ENCODE data around the gene ITIH5.

The ITIH5 gene

DNA sequence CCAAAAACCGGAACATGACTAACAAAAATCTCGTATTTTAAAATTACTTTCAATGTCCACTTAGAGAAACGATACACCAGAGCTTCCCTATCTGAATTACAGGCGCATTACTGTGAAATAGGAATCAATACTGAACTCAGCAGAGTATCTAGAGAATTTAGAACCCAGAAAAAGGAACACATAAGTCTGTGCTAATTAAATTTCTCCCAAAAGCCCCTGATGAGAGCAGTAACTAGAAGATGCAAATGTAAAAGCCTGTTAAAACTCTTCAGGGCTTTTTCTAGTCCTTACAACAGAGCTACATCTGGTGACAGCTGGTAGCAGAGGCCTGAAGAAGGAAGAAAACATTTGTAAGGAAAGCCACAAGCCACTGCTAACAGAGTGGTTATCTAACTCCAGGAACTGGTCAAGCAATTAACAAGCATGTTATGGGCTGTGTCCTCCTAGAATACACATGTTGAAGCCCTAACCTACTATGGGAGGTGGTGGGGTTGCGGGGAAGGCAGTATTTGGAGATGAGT, 24.2 kb downstream of the ITIH5 start:
- Histone ChIP-seq H3K4me1 (ENCODE audit: low read length) (no peaks in the 10 kb centered on the region), H3K36me3 (replicated peaks; ENCODE audit: insufficient read depth, low read length) (no peaks in the 10 kb centered on the region), H3K9me2 (replicated peaks; ENCODE audit: insufficient read depth, low read length) (no peaks in the 10 kb centered on the region), H3F3A (ENCODE audit: insufficient read depth, low read length) (no peaks in the 10 kb centered on the region), H3K4me2 (ENCODE audit: low read depth, low read length) (no peak overlapping the region), H3K9ac (ENCODE audit: low read length) (no peak overlapping the region), H3K4me3 (ENCODE audit: low read length) (no peak overlapping the region), H4K20me1 (ENCODE audit: insufficient read depth, low read length) (no peaks in the 10 kb centered on the region), H2AFZ (ENCODE audit: low read length) (no peak overlapping the region), H3K27ac (ENCODE audit: low read length) (no peak overlapping the region), H3K27me3 (replicated peaks; ENCODE audit: insufficient read depth, low read length) (no peaks in the 10 kb centered on the region), H3K79me2 (ENCODE audit: low read length) (no peaks in the 10 kb centered on the region), H3K9me3 (replicated peaks; ENCODE audit: insufficient read depth, low read length) (no peaks in the 10 kb centered on the region)
- no peak for TF ChIP-seq EZH2 (optimal IDR thresholded peaks at IDR 0.05; ENCODE audit: low read depth, low read length)
- no peak for TF ChIP-seq EZH2phosphoT487 (IDR thresholded peaks at IDR 0.05; ENCODE audit: low read length)
- TF ChIP-seq, protein P1, sequence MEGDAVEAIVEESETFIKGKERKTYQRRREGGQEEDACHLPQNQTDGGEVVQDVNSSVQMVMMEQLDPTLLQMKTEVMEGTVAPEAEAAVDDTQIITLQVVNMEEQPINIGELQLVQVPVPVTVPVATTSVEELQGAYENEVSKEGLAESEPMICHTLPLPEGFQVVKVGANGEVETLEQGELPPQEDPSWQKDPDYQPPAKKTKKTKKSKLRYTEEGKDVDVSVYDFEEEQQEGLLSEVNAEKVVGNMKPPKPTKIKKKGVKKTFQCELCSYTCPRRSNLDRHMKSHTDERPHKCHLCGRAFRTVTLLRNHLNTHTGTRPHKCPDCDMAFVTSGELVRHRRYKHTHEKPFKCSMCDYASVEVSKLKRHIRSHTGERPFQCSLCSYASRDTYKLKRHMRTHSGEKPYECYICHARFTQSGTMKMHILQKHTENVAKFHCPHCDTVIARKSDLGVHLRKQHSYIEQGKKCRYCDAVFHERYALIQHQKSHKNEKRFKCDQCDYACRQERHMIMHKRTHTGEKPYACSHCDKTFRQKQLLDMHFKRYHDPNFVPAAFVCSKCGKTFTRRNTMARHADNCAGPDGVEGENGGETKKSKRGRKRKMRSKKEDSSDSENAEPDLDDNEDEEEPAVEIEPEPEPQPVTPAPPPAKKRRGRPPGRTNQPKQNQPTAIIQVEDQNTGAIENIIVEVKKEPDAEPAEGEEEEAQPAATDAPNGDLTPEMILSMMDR (IDR thresholded peaks at IDR 0.05; ENCODE audit: low read length), result no peak
- DNase-seq, result no peak

DNA sequence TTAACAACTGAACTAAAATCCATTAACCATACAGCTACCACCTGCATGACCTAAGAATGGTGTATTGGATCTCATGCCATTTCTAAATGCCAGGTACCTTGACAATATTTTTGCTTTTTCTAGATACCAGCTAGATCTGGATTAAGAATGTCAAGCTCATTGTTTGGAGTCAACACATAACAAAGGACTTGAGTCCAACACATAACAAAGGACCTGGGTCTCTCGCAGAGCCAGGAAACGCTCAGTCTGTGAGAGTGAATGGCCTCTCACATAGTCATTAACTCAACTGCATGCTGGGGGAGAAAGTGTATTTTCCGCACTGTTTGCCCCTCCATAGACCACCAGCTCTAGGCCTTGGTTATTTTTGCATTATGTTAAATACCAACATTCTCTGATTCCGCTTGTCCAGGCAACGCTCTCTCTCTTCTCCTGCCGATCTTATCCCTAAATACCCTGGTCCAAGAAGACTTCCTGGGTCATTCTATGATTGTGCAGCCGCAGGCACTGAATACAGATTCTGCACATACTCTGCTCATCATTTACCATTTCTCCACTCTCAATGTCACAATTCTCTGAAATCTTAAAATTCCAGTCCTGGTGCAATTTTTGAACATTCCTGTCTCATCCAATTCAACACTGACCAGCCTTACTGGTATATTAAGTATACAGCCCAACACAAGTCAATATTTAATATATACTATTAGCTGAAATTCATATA, 31.2 kb downstream of the ITIH5 start:
- no peaks in the 10 kb centered on the region for H4K20me1 ChIP-seq (ENCODE audit: insufficient read depth, low read length)
- no peak overlapping the region for H3K4me3 ChIP-seq (ENCODE audit: low read length)
- TF ChIP-seq EZH2phosphoT487 (IDR thresholded peaks at IDR 0.05; ENCODE audit: low read length) (no peak), EZH2 (optimal IDR thresholded peaks at IDR 0.05; ENCODE audit: low read depth, low read length) (no peak)
- TF ChIP-seq, protein P1 (IDR thresholded peaks at IDR 0.05; ENCODE audit: low read length), result no peak
- no peaks in the 10 kb centered on the region for H3F3A ChIP-seq (ENCODE audit: insufficient read depth, low read length)
- H3K9me3 ChIP-seq (replicated peaks; ENCODE audit: insufficient read depth, low read length), result no peaks in the 10 kb centered on the region
- no peaks in the 10 kb centered on the region for H3K27me3 ChIP-seq (replicated peaks; ENCODE audit: insufficient read depth, low read length)
- H3K4me1 ChIP-seq (ENCODE audit: low read length), result no peaks in the 10 kb centered on the region
- H3K4me2 ChIP-seq (ENCODE audit: low read depth, low read length), result no peak overlapping the region
- no peaks in the 10 kb centered on the region for H3K9me2 ChIP-seq (replicated peaks; ENCODE audit: insufficient read depth, low read length)
- no peaks in the 10 kb centered on the region for H3K36me3 ChIP-seq (replicated peaks; ENCODE audit: insufficient read depth, low read length)
- H3K27ac ChIP-seq (ENCODE audit: low read length), result no peak overlapping the region
- DNase-seq, result no peak
- no peak overlapping the region for H2AFZ ChIP-seq (ENCODE audit: low read length)
- no peak overlapping the region for H3K9ac ChIP-seq (ENCODE audit: low read length)
- H3K79me2 ChIP-seq (ENCODE audit: low read length), result no peaks in the 10 kb centered on the region

DNA sequence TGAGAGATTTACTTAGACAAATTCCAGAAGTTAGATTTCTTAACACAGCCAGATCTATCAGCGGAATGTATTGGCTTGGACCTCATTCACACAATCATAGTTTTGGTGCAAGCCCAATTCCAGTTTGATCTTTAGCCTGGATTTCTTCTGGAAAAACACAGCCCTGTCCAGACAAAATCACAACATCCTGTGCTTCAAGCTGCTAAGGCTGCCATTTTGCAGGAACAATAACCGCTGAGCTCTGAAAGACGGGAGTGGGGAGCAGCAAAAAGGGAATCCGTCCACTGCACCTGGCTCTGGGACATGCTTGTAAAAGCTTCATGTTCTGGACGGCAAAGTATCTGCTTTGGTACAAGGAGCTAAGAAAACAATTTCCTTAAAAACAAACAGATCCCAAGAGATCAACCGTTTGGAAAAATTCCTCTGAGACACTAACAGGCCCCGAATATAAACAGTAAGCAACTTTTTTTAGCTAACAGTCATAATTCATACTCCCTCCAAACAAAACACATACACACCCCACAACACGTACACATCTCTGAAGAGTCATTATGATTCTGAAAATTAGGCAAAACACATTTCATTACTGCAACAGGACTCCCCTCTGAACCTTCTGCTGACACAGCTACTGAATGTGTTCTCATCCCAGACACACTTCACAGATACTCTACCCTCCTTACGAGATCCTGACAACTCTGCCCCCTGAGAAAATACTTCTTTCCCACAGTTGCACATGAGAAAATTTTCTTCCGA, 32.4 kb downstream of the ITIH5 start:
- H3K9ac ChIP-seq (ENCODE audit: low read length), result no peak overlapping the region
- no peaks in the 10 kb centered on the region for H4K20me1 ChIP-seq (ENCODE audit: insufficient read depth, low read length)
- H3K36me3 ChIP-seq (replicated peaks; ENCODE audit: insufficient read depth, low read length), result no peaks in the 10 kb centered on the region
- DNase-seq, result no peak
- H3K79me2 ChIP-seq (ENCODE audit: low read length), result no peaks in the 10 kb centered on the region
- no peak overlapping the region for H3K27ac ChIP-seq (ENCODE audit: low read length)
- H3K9me2 ChIP-seq (replicated peaks; ENCODE audit: insufficient read depth, low read length), result no peaks in the 10 kb centered on the region
- no peaks in the 10 kb centered on the region for H3K27me3 ChIP-seq (replicated peaks; ENCODE audit: insufficient read depth, low read length)
- TF ChIP-seq EZH2phosphoT487 (IDR thresholded peaks at IDR 0.05; ENCODE audit: low read length), result no peak
- TF ChIP-seq, protein P1 (IDR thresholded peaks at IDR 0.05; ENCODE audit: low read length), result no peak
- TF ChIP-seq EZH2 (optimal IDR thresholded peaks at IDR 0.05; ENCODE audit: low read depth, low read length), result no peak
- no peak overlapping the region for H2AFZ ChIP-seq (ENCODE audit: low read length)
- no peaks in the 10 kb centered on the region for H3K4me1 ChIP-seq (ENCODE audit: low read length)
- no peak overlapping the region for H3K4me2 ChIP-seq (ENCODE audit: low read depth, low read length)
- peaks cover 2% of the 10 kb centered on the region; the same call in 1 of the 2 replicates for H3F3A ChIP-seq (ENCODE audit: insufficient read depth, low read length)
- H3K9me3 ChIP-seq (replicated peaks; ENCODE audit: insufficient read depth, low read length), result no peaks in the 10 kb centered on the region
- no peak overlapping the region for H3K4me3 ChIP-seq (ENCODE audit: low read length)

Data from MM.1S (cell line).